ENCODE measurements around the gene LYPD4.

Gene LYPD4

DNA sequence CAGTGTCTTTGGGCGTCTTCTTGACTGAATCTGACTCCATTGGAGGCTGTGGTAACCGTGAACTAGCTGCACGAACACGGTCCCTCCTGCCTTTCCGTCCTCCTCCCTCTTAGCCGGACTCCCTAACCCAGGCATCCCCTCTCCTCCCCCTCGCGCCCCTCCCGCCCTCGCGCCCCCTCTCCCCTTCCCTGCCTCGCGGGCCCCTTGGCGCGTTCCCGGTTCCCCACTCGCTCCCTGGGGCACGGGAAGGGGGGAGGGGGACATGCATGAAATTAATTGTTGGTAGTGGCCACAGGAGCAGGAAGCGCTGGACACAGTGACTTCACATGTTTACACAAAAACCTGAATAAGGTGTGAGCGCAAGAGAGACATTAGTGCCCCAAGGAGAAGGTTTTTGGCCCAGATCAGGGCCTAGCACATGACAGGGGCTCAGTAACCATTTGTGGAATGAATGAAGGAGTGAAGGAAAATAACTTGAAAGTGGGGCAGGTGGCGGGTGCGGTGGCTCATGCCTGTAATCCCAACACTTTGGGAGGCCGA, 638 bp upstream of the LYPD4 start:
- DNase-seq (ENCODE audit: extremely low spot score) = no peak
- CTCF ChIA-PET = no interaction called here
- POLR2A ChIA-PET = no interaction called here
- TF ChIP-seq FOXM1 (IDR thresholded peaks at IDR 0.05; ENCODE audit: borderline replicate concordance) (no peak), LEF1 (IDR thresholded peaks at IDR 0.05; ENCODE audit: borderline replicate concordance) (no peak), ZNF384 (IDR thresholded peaks at IDR 0.05) (no peak), BHLHE40 (IDR thresholded peaks at IDR 0.05; ENCODE audit: borderline replicate concordance) (no peak)

DNA sequence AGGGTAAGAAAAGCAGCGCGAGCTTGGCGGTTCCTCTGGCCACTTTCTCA, 343 bp upstream of the LYPD4 start, which contains the start of gene DMRTC2:
Gene DMRTC2, plus strand, starts transcription at position 42 of the 50 bp plus-strand sequence. CDS start 2,387 bp downstream, outside the sequence.
- ChIA-PET POLR2A (no interaction called here), CTCF (no interaction called here)
- no peak for DNase-seq (ENCODE audit: extremely low spot score)
- TF ChIP-seq SP1 (IDR thresholded peaks at IDR 0.05) = no peak
- TF ChIP-seq HDGF (IDR thresholded peaks at IDR 0.05; ENCODE audit: borderline replicate concordance) = no peak
- TF ChIP-seq, protein P1, sequence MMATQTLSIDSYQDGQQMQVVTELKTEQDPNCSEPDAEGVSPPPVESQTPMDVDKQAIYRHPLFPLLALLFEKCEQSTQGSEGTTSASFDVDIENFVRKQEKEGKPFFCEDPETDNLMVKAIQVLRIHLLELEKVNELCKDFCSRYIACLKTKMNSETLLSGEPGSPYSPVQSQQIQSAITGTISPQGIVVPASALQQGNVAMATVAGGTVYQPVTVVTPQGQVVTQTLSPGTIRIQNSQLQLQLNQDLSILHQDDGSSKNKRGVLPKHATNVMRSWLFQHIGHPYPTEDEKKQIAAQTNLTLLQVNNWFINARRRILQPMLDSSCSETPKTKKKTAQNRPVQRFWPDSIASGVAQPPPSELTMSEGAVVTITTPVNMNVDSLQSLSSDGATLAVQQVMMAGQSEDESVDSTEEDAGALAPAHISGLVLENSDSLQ (IDR thresholded peaks at IDR 0.05) = no peak
- no peak for TF ChIP-seq ELF4 (IDR thresholded peaks at IDR 0.05)

DNA sequence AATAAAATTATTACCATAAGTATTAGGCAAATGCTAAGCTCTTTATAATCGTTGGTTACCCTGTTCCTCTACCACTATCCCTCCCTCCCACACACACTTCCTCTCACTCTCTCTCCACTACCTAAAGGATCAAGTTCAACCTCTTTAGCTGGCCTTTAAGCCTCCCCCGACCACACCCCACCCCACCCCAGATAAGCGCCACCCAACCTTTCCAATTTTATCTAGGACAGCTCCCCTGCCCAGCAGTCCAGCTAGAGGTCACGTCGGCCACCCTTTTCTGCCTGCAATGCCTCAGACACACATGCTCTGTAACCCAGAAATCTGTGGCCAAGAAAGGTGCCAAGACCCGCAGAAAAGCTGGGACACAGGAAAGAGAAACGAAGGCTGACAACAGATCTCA, 1.1 kb downstream of the LYPD4 start:
- no peak for TF ChIP-seq TARDBP (IDR thresholded peaks at IDR 0.05)
- TF ChIP-seq FOXM1 (IDR thresholded peaks at IDR 0.05; ENCODE audit: borderline replicate concordance) = no peak
- no peak for TF ChIP-seq ARNT (IDR thresholded peaks at IDR 0.05)
- no peak for TF ChIP-seq NFRKB (IDR thresholded peaks at IDR 0.05)
- no peak for TF ChIP-seq BHLHE40 (IDR thresholded peaks at IDR 0.05; ENCODE audit: borderline replicate concordance)
- no peak for TF ChIP-seq FOXK2 (IDR thresholded peaks at IDR 0.05)
- ChIA-PET POLR2A (interaction anchor here (0.6 to 1.1 kb wide), 2 partner anchors 13 to 16 kb away, joined by 3 read pairs; partner anchors contain the start of gene RPS19), CTCF (interaction anchor here (1.0 kb wide), 1 partner anchor 50 kb away, joined by 8 read pairs; no protein-coding TSS in a partner anchor)
- DNase-seq (ENCODE audit: extremely low spot score) = no peak

DNA sequence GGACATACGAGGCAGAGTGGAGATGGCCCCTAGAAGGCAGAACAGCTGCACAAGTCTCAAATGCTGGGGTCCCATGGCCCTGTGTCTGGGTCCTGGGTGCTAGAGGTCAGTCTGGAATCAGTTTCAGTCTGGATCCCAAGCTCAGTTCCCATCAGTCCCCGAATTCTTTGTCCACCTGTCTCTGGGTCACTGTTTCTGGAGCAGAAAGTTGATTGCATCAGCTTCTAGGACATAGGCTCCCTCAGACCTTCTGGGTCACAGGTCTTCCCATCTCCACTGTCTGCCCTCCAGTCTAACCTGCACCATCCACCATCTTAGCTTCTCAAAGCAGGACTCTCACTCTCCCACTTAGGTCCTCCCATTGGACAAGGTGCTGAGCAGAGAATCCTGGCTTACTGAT, 5.3 kb downstream of the LYPD4 start:
- no peak for TF ChIP-seq ARNT (IDR thresholded peaks at IDR 0.05)
- TF ChIP-seq HDGF (IDR thresholded peaks at IDR 0.05; ENCODE audit: borderline replicate concordance) = no peak
- TF ChIP-seq SUZ12 (IDR thresholded peaks at IDR 0.05) = no peak
- TF ChIP-seq ELF4 (IDR thresholded peaks at IDR 0.05) = no peak
- no peak for TF ChIP-seq SP1 (IDR thresholded peaks at IDR 0.05)
- TF ChIP-seq TARDBP (IDR thresholded peaks at IDR 0.05) = no peak
- TF ChIP-seq L3MBTL2 (conservative IDR thresholded peaks at IDR 0.05) = no peak
- no peak for TF ChIP-seq CTBP1 (IDR thresholded peaks at IDR 0.05; ENCODE audit: borderline replicate concordance)
- TF ChIP-seq FOXK2 (IDR thresholded peaks at IDR 0.05) = no peak
- TF ChIP-seq, protein P1 (IDR thresholded peaks at IDR 0.05) = no peak
- TF ChIP-seq FOXA1 (IDR thresholded peaks at IDR 0.05) = no peak
- no peak for TF ChIP-seq BHLHE40 (IDR thresholded peaks at IDR 0.05; ENCODE audit: borderline replicate concordance)
- no peak for TF ChIP-seq NFRKB (IDR thresholded peaks at IDR 0.05)
- POLR2A ChIA-PET = interaction anchor here (1.3 kb wide), 1 partner anchor 21 kb away, joined by 7 read pairs; the partner anchor contains the start of gene RPS19
- CTCF ChIA-PET = no interaction called here
- DNase-seq (ENCODE audit: extremely low spot score) = no peak

DNA sequence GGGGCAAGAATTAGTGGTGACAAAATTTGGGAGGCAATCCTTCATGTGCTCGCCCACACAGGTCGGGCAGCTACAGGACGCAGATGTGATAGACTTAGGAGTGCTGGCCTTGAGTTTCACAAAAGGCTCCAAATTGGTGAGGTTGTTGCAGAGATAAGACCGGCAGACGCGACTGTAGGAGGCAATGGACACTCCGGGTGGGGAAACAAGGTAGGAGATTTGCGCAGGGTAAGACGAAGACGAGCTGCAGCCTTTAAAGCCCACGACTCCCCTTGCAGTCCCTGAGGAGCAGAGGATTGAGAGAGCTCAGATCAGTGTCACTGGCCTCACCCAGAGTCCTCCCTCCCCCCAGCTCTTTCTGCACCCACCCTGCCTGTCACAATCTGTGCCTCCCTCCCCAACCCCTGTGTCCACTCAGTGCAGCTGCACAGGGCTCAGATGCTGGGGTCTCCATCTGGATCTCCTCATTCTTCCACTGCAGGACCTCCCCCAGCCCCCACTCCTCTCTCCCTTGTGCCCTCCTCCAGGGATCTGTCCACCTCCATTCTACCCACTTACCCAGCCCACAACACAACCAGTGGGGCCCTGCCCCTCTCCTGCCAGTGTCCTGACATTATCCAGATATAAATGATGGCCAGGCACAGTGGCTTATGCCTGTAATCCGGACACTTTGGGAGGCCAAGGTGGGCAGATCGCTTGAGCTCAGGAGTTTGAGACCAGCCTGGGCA, 6.3 kb downstream of the LYPD4 start:
- CTCF ChIA-PET = interaction anchor here (0.7 kb wide), 1 partner anchor 43 kb away, joined by 4 read pairs; no protein-coding TSS in a partner anchor
- TF ChIP-seq, protein P1 (IDR thresholded peaks at IDR 0.05) = no peak
- TF ChIP-seq FOXK2 (IDR thresholded peaks at IDR 0.05) (no peak), ZNF384 (IDR thresholded peaks at IDR 0.05) (no peak), ELF4 (IDR thresholded peaks at IDR 0.05) (no peak), FOXM1 (IDR thresholded peaks at IDR 0.05; ENCODE audit: borderline replicate concordance) (no peak), LEF1 (IDR thresholded peaks at IDR 0.05; ENCODE audit: borderline replicate concordance) (no peak), FOXA1 (IDR thresholded peaks at IDR 0.05) (no peak), ARNT (IDR thresholded peaks at IDR 0.05) (no peak), SP1 (IDR thresholded peaks at IDR 0.05) (no peak), SUZ12 (IDR thresholded peaks at IDR 0.05) (no peak)
- POLR2A ChIA-PET = interaction anchor here (0.9 kb wide), 1 partner anchor 22 kb away, joined by 4 read pairs; the partner anchor contains the start of gene RPS19

DNA sequence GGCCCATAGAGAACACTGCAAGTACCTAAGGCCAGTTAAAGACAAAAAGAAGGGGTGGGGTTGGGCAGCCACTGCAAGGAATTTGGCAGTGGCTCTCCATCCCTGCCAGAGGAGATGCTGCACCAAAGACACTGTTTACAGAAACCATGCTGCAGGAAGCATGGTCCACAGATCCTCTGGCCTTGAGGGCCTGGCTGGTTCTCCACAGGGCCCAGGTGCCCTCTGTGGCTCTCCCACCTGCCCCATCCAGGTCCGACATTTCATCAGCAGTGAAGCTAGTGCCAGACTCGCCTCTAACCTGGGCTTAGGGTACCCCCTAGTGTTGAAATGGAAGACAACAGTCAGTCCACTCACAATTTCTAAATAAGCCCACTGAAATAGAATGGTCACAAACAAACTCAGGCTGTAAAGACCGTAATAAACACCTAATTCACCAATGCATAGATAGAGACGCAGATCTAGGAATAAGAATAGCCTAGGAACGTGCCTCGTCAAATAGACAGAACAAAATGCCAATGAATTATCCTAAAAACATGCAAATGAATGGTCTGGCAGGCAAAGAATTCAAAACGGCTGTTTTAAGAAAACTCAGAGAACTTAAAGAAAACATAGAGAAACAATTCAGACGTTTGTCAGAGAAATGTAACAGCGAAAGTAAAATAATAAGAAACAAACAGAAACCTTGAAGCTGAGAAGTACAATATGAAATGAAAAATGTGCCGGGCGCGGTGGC, 23.3 kb downstream of the LYPD4 start:
- TF ChIP-seq ARNT (IDR thresholded peaks at IDR 0.05) (no peak), ZNF384 (IDR thresholded peaks at IDR 0.05) (no peak), FOXM1 (IDR thresholded peaks at IDR 0.05; ENCODE audit: borderline replicate concordance) (no peak), SUZ12 (IDR thresholded peaks at IDR 0.05) (no peak), FOXK2 (IDR thresholded peaks at IDR 0.05) (no peak), TARDBP (IDR thresholded peaks at IDR 0.05) (no peak), NFRKB (IDR thresholded peaks at IDR 0.05) (no peak), FOXA1 (IDR thresholded peaks at IDR 0.05) (no peak), L3MBTL2 (conservative IDR thresholded peaks at IDR 0.05) (no peak), HDGF (IDR thresholded peaks at IDR 0.05; ENCODE audit: borderline replicate concordance) (no peak), CTBP1 (IDR thresholded peaks at IDR 0.05; ENCODE audit: borderline replicate concordance) (no peak), LEF1 (IDR thresholded peaks at IDR 0.05; ENCODE audit: borderline replicate concordance) (no peak), ELF4 (IDR thresholded peaks at IDR 0.05) (no peak), SP1 (IDR thresholded peaks at IDR 0.05) (no peak)
- TF ChIP-seq, protein P1 (IDR thresholded peaks at IDR 0.05) = no peak
- DNase-seq (ENCODE audit: extremely low spot score) = peak; percentile 78
- ChIA-PET CTCF (interaction anchor here (0.6 to 1.9 kb wide), 6 partner anchors 12 to 1061 kb away, joined by 3 to 14 read pairs (median 10); no protein-coding TSS in a partner anchor), POLR2A (no interaction called here)

More for the DNA sequence above, 6.3 kb downstream of the LYPD4 start:
- DNase-seq (ENCODE audit: extremely low spot score) = no peak
